Myocyte (in vitro differentiated cells): ENCODE data around the gene MYO1E. TPM values are rescaled to one million over a fixed set of nuclear protein-coding genes. Genes with fewer than 3 reads are reported as not detected.

Experiments used
- DNase-seq: peaks from one replicate; pipeline ENCODE4 v3.0.0-alpha.2; 2012; ENCODE audit warnings: low read depth
- total RNA-seq: library from RNA; depleted of rRNA; stranded (reverse); fragments of >200 nt; gene quantifications from 2 replicates; pipeline ENCODE4 v1.2.3, GENCODE V29; 2014

MYO1E gene
- total RNA-seq, 1 donor from 2014 or later, result 146 TPM

GRCh38 chr15:59237119-59237855 lies 135.4 kb downstream of the MYO1E start:
- DNase-seq, result peak; percentile 54

GRCh38 chr15:59236394-59236793 lies 136.3 kb downstream of the MYO1E start:
- DNase-seq, result no peak

- peak; percentile 63 for DNase-seq
These were observed 140.2 kb downstream of the MYO1E start for GRCh38 chr15:59232476-59232875.

GRCh38 chr15:59230531-59231055 lies 142.1 kb downstream of the MYO1E start:
- no peak for DNase-seq

- DNase-seq, result no peak
These were observed 143.2 kb downstream of the MYO1E start for GRCh38 chr15:59229453-59229852.

- DNase-seq, result no peak
These were observed 143.7 kb downstream of the MYO1E start for GRCh38 chr15:59229015-59229414.

GRCh38 chr15:59227021-59227420 lies 145.7 kb downstream of the MYO1E start:
- no peak for DNase-seq

- no peak for DNase-seq
These were observed 148.2 kb downstream of the MYO1E start for GRCh38 chr15:59224474-59224873.

GRCh38 chr15:59223736-59224135 lies 148.9 kb downstream of the MYO1E start:
- DNase-seq, result peak; percentile 78

- no peak for DNase-seq
These were observed 149.6 kb downstream of the MYO1E start for GRCh38 chr15:59222906-59223550.

GRCh38 chr15:59221511-59222505 lies 150.9 kb downstream of the MYO1E start:
- peak; percentile 74 for DNase-seq

- DNase-seq, result no peak
These were observed 154.0 kb downstream of the MYO1E start for GRCh38 chr15:59218710-59219109.

- no peak for DNase-seq
These were observed 154.7 kb downstream of the MYO1E start for GRCh38 chr15:59217876-59218498.

- DNase-seq, result no peak
These were observed 155.8 kb downstream of the MYO1E start for GRCh38 chr15:59216911-59217310.

- DNase-seq, result no peak
These were observed 162.5 kb downstream of the MYO1E start for GRCh38 chr15:59210186-59210585.

GRCh38 chr15:59208613-59209249 lies 163.9 kb downstream of the MYO1E start:
- DNase-seq, result no peak

- DNase-seq, result no peak
These were observed 166.0 kb downstream of the MYO1E start, which contains the start of gene LDHAL6B for GRCh38 chr15:59206623-59207183. Gene LDHAL6B (plus strand): TSS chr15:59206843. CDS start chr15:59206941, 98 bp downstream.

- DNase-seq, result no peak
These were observed 166.6 kb downstream of the MYO1E start for GRCh38 chr15:59205839-59206622.

- DNase-seq, result no peak
These were observed 169.0 kb downstream of the MYO1E start for GRCh38 chr15:59203657-59204056.
